H9 (cell line): Measurements from ENCODE around the gene SPRYD3. TPM values are rescaled to one million over a fixed set of nuclear protein-coding genes. Genes with fewer than 3 reads are reported as not detected.
A peak's percentile ranks its signal among the peaks of the same experiment; 100 is the strongest.

Experiments
- DNase-seq: peaks from one replicate; pipeline ENCODE4 v3.0.0-alpha.2; 2017
- H2AFZ ChIP-seq: one replicate; pipeline ENCODE4 v1.6.1; 2013; ENCODE audit warnings: mild to moderate bottlenecking, low read length, control low read depth, moderate library complexity
- H2AK5ac ChIP-seq: 2 replicates; pipeline ENCODE4 v1.6.1; 2013; ENCODE audit warnings: low read length, control low read depth, mixed read lengths; ENCODE audit not compliant: insufficient read length
- H2BK120ac ChIP-seq: one replicate; pipeline ENCODE4 v1.6.1; 2013; ENCODE audit warnings: low read depth, mild to moderate bottlenecking, low read length, control low read depth, inconsistent platforms; ENCODE audit not compliant: poor library complexity, severe bottlenecking
- H2BK12ac ChIP-seq: 2 replicates; pipeline ENCODE4 v1.6.1; 2013; ENCODE audit warnings: low read length, control low read depth, mixed read lengths, low read depth; ENCODE audit not compliant: insufficient read length
- H2BK15ac ChIP-seq: 2 replicates; pipeline ENCODE4 v1.6.1; 2013; ENCODE audit warnings: low read depth, low read length, control low read depth
- H2BK20ac ChIP-seq: one replicate; pipeline ENCODE4 v1.6.1; 2013; ENCODE audit warnings: low read depth, mild to moderate bottlenecking, low read length, control low read depth, inconsistent platforms; ENCODE audit not compliant: poor library complexity, severe bottlenecking
- H2BK5ac ChIP-seq: 2 replicates; pipeline ENCODE4 v1.6.1; 2013; ENCODE audit warnings: low read length, control low read depth, mixed read lengths; ENCODE audit not compliant: insufficient read length
- H3K14ac ChIP-seq: 2 replicates; pipeline ENCODE4 v1.6.1; 2013; ENCODE audit warnings: low read length, control low read depth; ENCODE audit not compliant: insufficient read depth
- H3K18ac ChIP-seq: 2 replicates; pipeline ENCODE4 v1.6.1; 2013; ENCODE audit warnings: low read depth, mild to moderate bottlenecking, mixed read lengths, low read length, control low read depth; ENCODE audit not compliant: insufficient read length
- H3K23ac ChIP-seq: 2 replicates; pipeline ENCODE4 v1.6.1; 2013; ENCODE audit warnings: low read length, control low read depth, mixed read lengths, low read depth; ENCODE audit not compliant: insufficient read length
- H3K23me2 ChIP-seq: 2 replicates; pipeline ENCODE4 v1.6.1; 2013; ENCODE audit warnings: low read depth, mild to moderate bottlenecking, mixed read lengths, low read length, control low read depth; ENCODE audit not compliant: insufficient read length, poor library complexity, severe bottlenecking
- H3K27ac ChIP-seq: 2 replicates; pipeline ENCODE4 v1.5.1; 2013; ENCODE audit warnings: low read length, control low read depth, mixed read lengths, low read depth; ENCODE audit not compliant: insufficient read length
- H3K27me3 ChIP-seq: 2 replicates; pipeline ENCODE4 v1.6.1; 2013; ENCODE audit warnings: low read length, control low read depth, inconsistent platforms; ENCODE audit not compliant: insufficient read depth
- H3K4ac ChIP-seq: 2 replicates; pipeline ENCODE4 v1.6.1; 2013; ENCODE audit warnings: low read depth, mild to moderate bottlenecking, control low read depth, inconsistent platforms, low read length, moderate library complexity
- H3K4me1 ChIP-seq: 2 replicates; pipeline ENCODE4 v1.6.1; 2013; ENCODE audit warnings: low read length, control low read depth, inconsistent platforms; ENCODE audit not compliant: insufficient read depth
- H3K4me2 ChIP-seq: 2 replicates; pipeline ENCODE4 v1.6.1; 2013; ENCODE audit warnings: low read length, control low read depth, mixed read lengths; ENCODE audit not compliant: insufficient read length, insufficient read depth
- H3K56ac ChIP-seq: 2 replicates; pipeline ENCODE4 v1.6.1; 2013; ENCODE audit warnings: low read depth, mild to moderate bottlenecking, mixed read lengths, low read length, control low read depth; ENCODE audit not compliant: insufficient read length
- H3K79me1 ChIP-seq: 2 replicates; pipeline ENCODE4 v1.6.1; 2013; ENCODE audit warnings: low read depth, mild to moderate bottlenecking, moderate library complexity, low read length, control low read depth, inconsistent platforms; ENCODE audit not compliant: insufficient read depth, poor library complexity, severe bottlenecking
- H3K79me2 ChIP-seq: 2 replicates; pipeline ENCODE4 v1.6.1; 2013; ENCODE audit warnings: low read length, control low read depth, inconsistent platforms; ENCODE audit not compliant: insufficient read depth
- H3K9ac ChIP-seq: 2 replicates; pipeline ENCODE4 v1.6.1; 2013; ENCODE audit warnings: low read length, control low read depth, mixed read lengths; ENCODE audit not compliant: insufficient read length; ENCODE audit errors: extremely low read depth
- H3K9me3 ChIP-seq: one replicate; pipeline ENCODE4 v1.6.1; 2013; ENCODE audit warnings: low read depth, low read length, inconsistent platforms; ENCODE audit not compliant: control insufficient read depth
- H3T11ph ChIP-seq: one replicate; pipeline ENCODE4 v1.6.1; 2013; ENCODE audit warnings: mild to moderate bottlenecking, low read length, control low read depth, inconsistent platforms
- H4K20me1 ChIP-seq: one replicate; pipeline ENCODE4 v1.6.1; 2013; ENCODE audit not compliant: control insufficient read depth, insufficient read length, insufficient read depth
- H4K5ac ChIP-seq: 2 replicates; pipeline ENCODE4 v1.6.1; 2013; ENCODE audit warnings: low read depth, mild to moderate bottlenecking, mixed read lengths, low read length, control low read depth; ENCODE audit not compliant: insufficient read length
- H4K8ac ChIP-seq: replicated peaks from 2 replicates; pipeline ENCODE4 v1.6.1; 2013; ENCODE audit warnings: low read length, control low read depth, mixed read lengths, low read depth; ENCODE audit not compliant: insufficient read length
- H4K91ac ChIP-seq: 2 replicates; pipeline ENCODE4 v1.6.1; 2013; ENCODE audit warnings: low read depth, mild to moderate bottlenecking, moderate library complexity, mixed read lengths, low read length, control low read depth; ENCODE audit not compliant: insufficient read length
- H3K27ac Mint-ChIP-seq, 3 experiments: 2 replicates in 2 of 3; 3 replicates in 1 of 3; pipeline ENCODE4 v1.8.0; 2020 to 2021; ENCODE audit warnings: mixed read lengths in 3 of 3, mild to moderate bottlenecking in 1 of 3, moderate library complexity in 1 of 3
- H3K27me3 Mint-ChIP-seq: 2 replicates; pipeline ENCODE4 v1.8.0; 2021; ENCODE audit warnings: low read depth, mild to moderate bottlenecking, moderate library complexity, mixed read lengths
- H3K36me3 Mint-ChIP-seq, 3 experiments: 2 replicates in 2 of 3; 3 replicates in 1 of 3; pipeline ENCODE4 v1.8.0; 2020 to 2021; ENCODE audit warnings: low read depth in 3 of 3, mixed read lengths in 3 of 3; ENCODE audit not compliant: insufficient read depth in 1 of 3
- H3K4me1 Mint-ChIP-seq, 2 experiments: 2 replicates each; pipeline ENCODE4 v1.8.0; 2020; ENCODE audit warnings: mixed read lengths in 2 of 2
- H3K4me3 Mint-ChIP-seq, 2 experiments: 2 replicates in 1 of 2; 3 replicates in 1 of 2; pipeline ENCODE4 v1.8.0; 2020 to 2021; ENCODE audit warnings: mild to moderate bottlenecking in 2 of 2, mixed read lengths in 2 of 2, moderate library complexity in 1 of 2
- H3K9me3 Mint-ChIP-seq, 2 experiments: 2 replicates in 1 of 2; 3 replicates in 1 of 2; pipeline ENCODE4 v1.8.0; 2020; ENCODE audit warnings: mild to moderate bottlenecking in 2 of 2, mixed read lengths in 2 of 2, moderate library complexity in 1 of 2
- WGBS: extraction: QIAGEN DNeasy Blood & Tissue Kit; methylation state at CpG from one replicate; pipeline ENCODE4 v1.1.7; 2013; ENCODE audit warnings: missing lambda C conversion rate, low lambda C conversion rate, mixed read lengths; ENCODE audit not compliant: insufficient read length; ENCODE audit errors: extremely low coverage; 5-methylcytosine and 5-hydroxymethylcytosine counted together
- total RNA-seq: library from RNA; stranded (reverse); gene quantifications from 2 replicates; pipeline ENCODE4 v1.2.1, GENCODE V29; 2021
- TF ChIP-seq, protein P1 (sequence below): fragments of 200-600 bp; sonication (generic); conservative IDR thresholded peaks from 3 replicates; pipeline ENCODE4 v1.8.0; 2021; ENCODE audit warnings: antibody characterized with exemption, mild to moderate bottlenecking

Gene SPRYD3
- total RNA-seq, 1 experiment from 2014 or later, result 6.5 TPM

- Histone ChIP-seq H3K56ac (no peak overlapping the region), H3K4me2 (peak overlapping the region; percentile 46), H2BK5ac (no peak overlapping the region), H3K23me2 (peaks cover 15% of the 10 kb centered on the region), H2BK120ac (no peak overlapping the region), H4K91ac (no peak overlapping the region), H4K8ac (no peak overlapping the region), H2AK5ac (no peak overlapping the region), H2BK20ac (no peak overlapping the region), H4K20me1 (no peaks in the 10 kb centered on the region), H2BK12ac (no peak overlapping the region), H3T11ph (no peak overlapping the region), H3K14ac (no peak overlapping the region), H3K9me3 (no peaks in the 10 kb centered on the region), H3K23ac (no peak overlapping the region), H4K5ac (no peak overlapping the region), H3K79me1 (no peaks in the 10 kb centered on the region), H3K4ac (no peak overlapping the region), H3K9ac (no peak overlapping the region), H2AFZ (no peak overlapping the region), H2BK15ac (no peak overlapping the region), H3K18ac (no peak overlapping the region), H3K27me3 (no peaks in the 10 kb centered on the region), H3K79me2 (no peaks in the 10 kb centered on the region; the same call in 1 of the 2 replicates), H3K27ac (no peak overlapping the region), H3K4me1 (peaks cover 25% of the 10 kb centered on the region; the same call in 1 of the 2 replicates)
- DNase-seq, result no peak
- Mint-ChIP-seq H3K4me3 (peak overlapping the region in 1 of 2 experiments; percentile 69; a peak in 3 of 5 replicates), H3K27ac (no peak overlapping the region), H3K36me3 (peaks cover 6 to 8% (median 7%) of the 10 kb centered on the region in 3 experiments; a peak in 5 of 7 replicates), H3K9me3 (no peaks in the 10 kb centered on the region), H3K4me1 (peaks cover 44 to 54% of the 10 kb centered on the region in 2 experiments), H3K27me3 (peaks cover 16% of the 10 kb centered on the region)
- WGBS, result no CpG with 5 or more reads among the region's 11 CpGs
- TF ChIP-seq, protein P1, sequence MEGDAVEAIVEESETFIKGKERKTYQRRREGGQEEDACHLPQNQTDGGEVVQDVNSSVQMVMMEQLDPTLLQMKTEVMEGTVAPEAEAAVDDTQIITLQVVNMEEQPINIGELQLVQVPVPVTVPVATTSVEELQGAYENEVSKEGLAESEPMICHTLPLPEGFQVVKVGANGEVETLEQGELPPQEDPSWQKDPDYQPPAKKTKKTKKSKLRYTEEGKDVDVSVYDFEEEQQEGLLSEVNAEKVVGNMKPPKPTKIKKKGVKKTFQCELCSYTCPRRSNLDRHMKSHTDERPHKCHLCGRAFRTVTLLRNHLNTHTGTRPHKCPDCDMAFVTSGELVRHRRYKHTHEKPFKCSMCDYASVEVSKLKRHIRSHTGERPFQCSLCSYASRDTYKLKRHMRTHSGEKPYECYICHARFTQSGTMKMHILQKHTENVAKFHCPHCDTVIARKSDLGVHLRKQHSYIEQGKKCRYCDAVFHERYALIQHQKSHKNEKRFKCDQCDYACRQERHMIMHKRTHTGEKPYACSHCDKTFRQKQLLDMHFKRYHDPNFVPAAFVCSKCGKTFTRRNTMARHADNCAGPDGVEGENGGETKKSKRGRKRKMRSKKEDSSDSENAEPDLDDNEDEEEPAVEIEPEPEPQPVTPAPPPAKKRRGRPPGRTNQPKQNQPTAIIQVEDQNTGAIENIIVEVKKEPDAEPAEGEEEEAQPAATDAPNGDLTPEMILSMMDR, result no peak
Measured at GRCh38 chr12:53051058-53051880, 27.9 kb downstream of the SPRYD3 start.
